ENCODE results near the gene ALAD.

GRCh38 chr9:113349445-113350094 is 51.5 kb downstream of the ALAD start, which contains the start of gene BSPRY:
- no peak for TF ChIP-seq GABPA (IDR thresholded peaks at IDR 0.05 in 1 of 2, conservative IDR thresholded peaks at IDR 0.05 in 1 of 2)
- TF ChIP-seq RAD21 (IDR thresholded peaks at IDR 0.05) = no peak
- TF ChIP-seq CTCF (IDR thresholded peaks at IDR 0.05; ENCODE audit: low read depth, low read length, missing input control) = no peak
- no peak for TF ChIP-seq NR2F2 (IDR thresholded peaks at IDR 0.05)
- TF ChIP-seq FOXA1 (IDR thresholded peaks at IDR 0.05) = no peak
- TF ChIP-seq YY1 (IDR thresholded peaks at IDR 0.05) = no peak
- TF ChIP-seq ATF3 (IDR thresholded peaks at IDR 0.05) = no peak
- no peak for TF ChIP-seq TAF1 (conservative IDR thresholded peaks at IDR 0.05)
